Activated CD4-positive, alpha-beta T cell treated with anti-CD3 and anti-CD28 coated beads for 36 hours (primary cell): Measurements from ENCODE around the gene SOCS2. TPM values are rescaled to one million over a fixed set of nuclear protein-coding genes. Genes with fewer than 3 reads are reported as not detected.

Source experiments
- ATAC-seq: fragments of 200-7000 bp; cut with Tn5 transposase; one replicate; pipeline ENCODE4 v1.10.0; 2021; ENCODE audit warnings: mild to moderate bottlenecking, moderate library complexity
- CTCF ChIA-PET: fragments of 350-600 bp; sonication (Branson Sonifier 250); formaldehyde crosslinking; loops from one replicate; lab custom pipeline; 2021; ENCODE audit warnings: antibody characterized with exemption; lab: Charles Lee
- POLR2A ChIA-PET: fragments of 350-600 bp; sonication (Branson Sonifier 250); formaldehyde crosslinking; loops from one replicate; lab custom pipeline; 2021; ENCODE audit warnings: antibody characterized with exemption, inconsistent platforms; lab: Charles Lee
- DNase-seq: peaks from one replicate; pipeline ENCODE4 v3.0.0-alpha.2; 2020
- H3K27ac Mint-ChIP-seq: one replicate; pipeline ENCODE4 v1.8.0; 2021; ENCODE audit warnings: mixed read lengths
- H3K27me3 Mint-ChIP-seq: one replicate; pipeline ENCODE4 v1.8.0; 2021; ENCODE audit warnings: mixed read lengths
- H3K36me3 Mint-ChIP-seq: one replicate; pipeline ENCODE4 v1.8.0; 2021; ENCODE audit warnings: low read depth, mixed read lengths
- H3K4me1 Mint-ChIP-seq: one replicate; pipeline ENCODE4 v1.8.0; 2021; ENCODE audit warnings: mixed read lengths
- H3K4me3 Mint-ChIP-seq: one replicate; pipeline ENCODE4 v1.8.0; 2021; ENCODE audit warnings: mild to moderate bottlenecking, moderate library complexity, mixed read lengths
- H3K9me3 Mint-ChIP-seq: one replicate; pipeline ENCODE4 v1.8.0; 2021; ENCODE audit warnings: low read depth, mixed read lengths
- intact Hi-C, 2 experiments: fragments of 100-400 bp; cut with DNase I in 1 of 2; cut with micrococcal nuclease in 1 of 2; formaldehyde crosslinking; loops; one replicate each; pipeline versions ENCODE4 v1.14.2 to v1.15.1; 2022 to 2024; cut with DNase I, micrococcal nuclease
- total RNA-seq, 2 experiments: library from RNA; stranded (reverse); gene quantifications; one replicate each; pipeline ENCODE4 v1.2.3, GENCODE V29; 2021

The SOCS2 gene, protein sequence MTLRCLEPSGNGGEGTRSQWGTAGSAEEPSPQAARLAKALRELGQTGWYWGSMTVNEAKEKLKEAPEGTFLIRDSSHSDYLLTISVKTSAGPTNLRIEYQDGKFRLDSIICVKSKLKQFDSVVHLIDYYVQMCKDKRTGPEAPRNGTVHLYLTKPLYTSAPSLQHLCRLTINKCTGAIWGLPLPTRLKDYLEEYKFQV
- 10 to 100 TPM in 1 of 2 experiments, 1 to 10 TPM in 1; 8.9 to 11.5 TPM for total RNA-seq

DNA sequence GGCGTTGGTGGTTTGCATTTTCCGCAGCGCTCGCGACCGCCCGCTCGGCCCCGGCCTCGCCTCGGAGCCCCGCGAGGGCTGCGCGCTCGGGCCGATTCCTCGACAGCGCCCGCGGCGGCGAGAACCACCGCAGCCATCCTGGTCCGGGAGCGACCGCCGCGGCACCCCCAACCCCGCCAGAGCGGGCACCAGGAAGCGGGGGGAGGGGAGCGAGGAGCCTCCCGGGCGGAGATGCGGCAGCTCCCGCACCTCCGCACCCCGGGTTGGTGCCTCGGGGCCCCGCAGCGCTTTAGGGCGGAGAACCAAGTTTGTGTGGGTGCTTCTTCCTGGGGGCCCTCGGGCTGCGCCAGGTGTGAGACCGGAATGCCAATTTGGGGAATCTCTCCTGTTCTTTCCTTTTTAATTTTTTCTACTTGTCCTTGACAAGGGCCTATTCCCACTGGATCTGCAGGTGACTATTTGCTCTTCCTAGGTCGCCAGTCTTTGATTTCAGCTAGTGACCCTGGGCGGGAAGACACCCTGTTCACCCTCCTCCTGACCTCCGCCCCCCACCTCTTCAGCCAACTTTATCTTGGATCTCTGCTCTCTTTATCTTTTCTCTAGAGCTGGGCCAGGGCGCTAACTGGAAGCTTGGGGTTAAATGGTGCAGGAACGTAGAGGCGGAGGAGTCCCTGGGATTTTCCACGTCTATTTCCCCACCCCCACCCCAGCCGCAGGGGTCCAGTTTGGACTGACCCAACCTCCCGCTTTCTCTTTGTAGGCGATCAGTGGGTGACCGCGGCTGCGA lies at the start of gene SOCS2:
Gene SOCS2 (plus strand): TSS at position 751 of the 787 bp plus-strand sequence. CDS start 223 bp downstream, outside the sequence.
- peaks cover 23% of the 10 kb centered on the region for H3K4me1 Mint-ChIP-seq
- peaks cover 4% of the 10 kb centered on the region for H3K36me3 Mint-ChIP-seq
- peak within 1 kb of the TSS; percentile 82 for H3K4me3 Mint-ChIP-seq
- ChIA-PET POLR2A (no interaction called here), CTCF (interaction anchor here (0.6 to 1.9 kb wide), 7 partner anchors 18 to 533 kb away, joined by 3 to 10 read pairs (median 4); no protein-coding TSS in a partner anchor)
- H3K9me3 Mint-ChIP-seq, result no peaks in the 10 kb centered on the region
- peak; percentile 53 for DNase-seq
- ATAC-seq, result no peak
- H3K27ac Mint-ChIP-seq, result peak within 1 kb of the TSS; percentile 88
- H3K27me3 Mint-ChIP-seq, result peaks cover 24% of the 10 kb centered on the region
- intact Hi-C loops, result loop anchor here (1.0 to 5.0 kb wide), 10 partner anchors 19 to 1370 kb away; partner anchors contain the start of genes CEP83 (in 1 of the 2) and CRADD (in 1 of the 2)

DNA sequence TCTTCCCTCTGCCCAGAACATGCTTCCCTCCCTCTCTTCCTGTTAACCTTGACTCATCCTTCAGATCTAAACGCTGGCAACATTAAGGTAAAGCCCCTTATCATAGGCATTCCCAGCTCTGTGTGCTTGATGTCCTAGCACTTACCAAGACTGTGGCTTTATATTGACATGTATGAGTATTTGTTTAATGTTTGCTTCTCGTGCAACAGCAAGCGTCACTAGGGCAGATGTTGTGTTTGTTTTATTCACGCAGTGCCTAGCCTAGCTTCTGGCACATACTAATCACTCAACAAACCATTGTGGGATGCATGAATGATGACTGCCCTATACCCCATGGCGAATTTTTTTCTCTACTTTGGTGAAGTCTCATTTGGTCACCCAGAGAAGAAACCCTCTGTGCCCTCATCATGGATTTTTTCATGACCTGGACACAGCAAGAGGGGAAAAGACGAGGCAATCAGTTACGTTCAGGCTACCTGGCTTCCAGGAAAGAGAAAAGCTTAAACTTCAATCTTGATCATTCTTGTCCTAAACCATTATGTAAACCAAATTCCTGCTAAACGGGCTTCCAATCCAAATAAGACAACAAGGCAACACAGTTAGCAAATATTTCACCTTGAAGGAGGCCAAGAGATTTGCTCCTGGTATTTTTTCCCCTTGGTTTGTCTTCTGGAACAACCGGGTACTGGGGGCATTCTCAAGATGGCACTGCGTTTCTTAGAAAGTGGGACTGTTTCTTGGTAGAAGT lies 47.9 kb upstream of the SOCS2 start:
- no peak for ATAC-seq
- ChIA-PET CTCF (interaction anchor here (0.6 to 4.1 kb wide), 3 partner anchors 82 to 577 kb away, joined by 3 to 17 read pairs (median 3); no protein-coding TSS in a partner anchor), POLR2A (no interaction called here)
- no peaks in the 10 kb centered on the region for H3K4me1 Mint-ChIP-seq
- no peaks in the 10 kb centered on the region for H3K9me3 Mint-ChIP-seq
- H3K36me3 Mint-ChIP-seq, result no peaks in the 10 kb centered on the region
- H3K27ac Mint-ChIP-seq, result no peak overlapping the region
- H3K27me3 Mint-ChIP-seq, result peaks cover 8% of the 10 kb centered on the region
- intact Hi-C loops, result loop anchor here in 1 of 2 experiments (1.0 kb wide), 1 partner anchor 578 kb away; no protein-coding TSS in a partner anchor
- no peak for DNase-seq
- H3K4me3 Mint-ChIP-seq, result no peak overlapping the region

DNA sequence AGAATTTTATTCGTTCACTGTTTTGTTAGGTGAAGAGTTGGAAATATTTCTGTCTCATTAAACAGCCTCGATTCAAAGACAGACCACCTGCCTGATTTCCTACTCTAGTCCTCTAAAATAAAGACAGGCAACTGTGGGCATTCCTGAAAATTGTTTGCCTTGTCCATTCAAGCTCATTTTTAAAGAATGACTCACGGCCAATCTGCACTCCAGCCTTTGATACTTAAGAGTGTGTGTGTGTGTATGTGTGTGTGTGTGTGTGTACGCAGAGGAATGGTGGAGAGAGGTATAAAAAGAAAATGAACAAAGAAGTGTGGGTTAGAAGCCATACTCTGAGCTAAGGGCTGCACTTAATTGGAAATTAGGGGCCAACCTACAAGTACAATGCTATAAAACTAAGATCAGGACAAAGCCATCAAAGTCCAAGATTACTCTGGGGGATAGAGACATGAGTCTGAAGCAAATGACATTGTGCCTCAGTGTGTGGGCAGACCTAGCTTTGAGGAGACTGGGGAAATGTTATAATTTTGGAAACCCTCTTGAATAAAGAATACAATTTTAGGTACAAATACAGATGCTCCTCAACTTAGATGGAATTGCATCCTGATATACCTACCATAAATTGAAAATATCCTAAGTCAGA lies 45.6 kb upstream of the SOCS2 start:
- ChIA-PET POLR2A (interaction anchor here (0.6 kb wide), 2 partner anchors 40 to 1703 kb away, joined by 5 to 6 read pairs; no protein-coding TSS in a partner anchor), CTCF (interaction anchor here (0.6 to 1.8 kb wide), 3 partner anchors 10 to 575 kb away, joined by 3 to 9 read pairs (median 3); no protein-coding TSS in a partner anchor)
- no peaks in the 10 kb centered on the region for H3K4me1 Mint-ChIP-seq
- no peaks in the 10 kb centered on the region for H3K36me3 Mint-ChIP-seq
- intact Hi-C loops, result no loop called here
- H3K27ac Mint-ChIP-seq, result no peak overlapping the region
- DNase-seq (no peak), ATAC-seq (no peak)
- no peak overlapping the region for H3K4me3 Mint-ChIP-seq
- no peaks in the 10 kb centered on the region for H3K9me3 Mint-ChIP-seq
- H3K27me3 Mint-ChIP-seq, result peaks cover 8% of the 10 kb centered on the region

DNA sequence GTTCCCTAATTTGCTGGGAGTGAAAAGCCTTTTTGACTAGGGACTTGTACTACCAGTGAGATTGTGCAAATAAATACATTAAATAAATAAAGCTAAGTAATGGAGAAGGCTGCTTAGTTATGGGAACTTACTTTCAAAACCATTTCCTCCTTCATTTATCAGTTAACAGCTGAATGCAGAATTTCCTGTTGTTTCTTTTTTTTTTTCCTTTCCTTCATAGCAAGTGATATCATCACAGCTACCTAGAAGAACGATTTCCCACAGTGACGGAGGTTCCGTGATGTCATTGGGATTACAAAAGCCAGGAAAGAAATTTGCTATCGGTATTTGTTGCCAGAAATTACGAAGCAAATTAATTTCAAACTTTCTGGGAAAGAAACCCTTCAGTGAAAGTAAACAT lies 42.1 kb upstream of the SOCS2 start:
- intact Hi-C loops, result no loop called here
- no peaks in the 10 kb centered on the region for H3K9me3 Mint-ChIP-seq
- ChIA-PET POLR2A (no interaction called here), CTCF (interaction anchor here (0.6 kb wide), 1 partner anchor 543 kb away, joined by 3 read pairs; no protein-coding TSS in a partner anchor)
- H3K27ac Mint-ChIP-seq, result no peak overlapping the region
- peaks cover 5% of the 10 kb centered on the region for H3K27me3 Mint-ChIP-seq
- H3K36me3 Mint-ChIP-seq, result no peaks in the 10 kb centered on the region
- ATAC-seq (no peak), DNase-seq (no peak)
- H3K4me3 Mint-ChIP-seq, result no peak overlapping the region
- no peaks in the 10 kb centered on the region for H3K4me1 Mint-ChIP-seq

DNA sequence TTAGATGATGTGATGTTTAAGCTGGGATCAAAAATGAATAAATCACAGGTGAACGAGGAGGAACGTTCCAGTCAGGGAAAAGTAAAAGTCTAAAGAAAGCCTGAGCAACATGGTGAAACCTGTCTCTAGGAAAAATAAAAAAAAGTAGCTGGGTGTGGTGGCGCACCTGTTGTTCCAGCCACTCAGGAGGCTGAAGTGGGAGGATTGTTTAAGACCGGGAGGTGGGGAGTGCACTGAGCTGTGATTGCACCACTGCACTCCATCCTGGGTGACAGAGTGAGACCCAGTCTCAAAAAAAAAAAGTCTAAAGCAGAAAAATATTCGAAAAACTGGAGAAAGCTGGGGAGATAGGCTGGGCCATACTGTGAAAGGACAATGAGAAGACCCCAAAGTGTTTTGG lies 39.2 kb upstream of the SOCS2 start:
- Mint-ChIP-seq H3K4me3 (no peak overlapping the region), H3K36me3 (no peaks in the 10 kb centered on the region), H3K27me3 (no peaks in the 10 kb centered on the region), H3K4me1 (peaks cover 4% of the 10 kb centered on the region), H3K9me3 (no peaks in the 10 kb centered on the region), H3K27ac (no peak overlapping the region)
- intact Hi-C loops, result no loop called here
- POLR2A ChIA-PET, result no interaction called here
- no peak for ATAC-seq
- CTCF ChIA-PET, result interaction anchor here (0.5 kb wide), 1 partner anchor 540 kb away, joined by 4 read pairs; no protein-coding TSS in a partner anchor
- no peak for DNase-seq

DNA sequence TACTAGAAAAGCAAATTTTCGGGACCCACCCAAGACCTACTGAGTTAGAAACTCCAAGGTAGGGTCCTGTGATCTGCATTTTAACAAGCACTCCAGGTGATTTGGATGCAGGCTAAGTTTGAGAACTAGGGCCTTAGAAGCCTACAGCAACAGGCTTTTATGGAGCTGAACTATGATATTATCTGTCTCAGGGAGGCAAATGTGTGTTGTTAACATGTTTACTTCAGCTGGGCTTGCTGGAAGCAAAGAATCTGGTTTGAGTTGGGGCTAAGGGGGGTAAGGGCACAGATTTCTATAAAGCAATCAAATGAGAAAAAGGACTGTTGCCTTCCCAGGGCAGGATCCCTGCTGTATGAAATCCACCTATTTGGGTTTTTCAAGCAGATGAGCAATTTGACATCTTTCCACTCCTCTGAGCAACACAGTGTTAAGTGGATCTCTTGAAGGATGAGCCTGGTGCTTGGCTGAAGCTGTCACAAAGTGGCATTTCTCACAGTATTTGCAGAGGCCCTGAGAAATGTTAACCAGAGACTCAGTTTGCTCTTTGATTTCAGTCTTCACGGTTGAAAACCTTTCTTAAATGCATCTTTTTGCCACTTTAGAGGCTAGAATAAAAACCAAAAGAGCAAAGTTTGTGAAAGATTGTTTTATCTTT lies 36.2 kb upstream of the SOCS2 start:
- H3K27me3 Mint-ChIP-seq, result no peaks in the 10 kb centered on the region
- no peak for DNase-seq

DNA sequence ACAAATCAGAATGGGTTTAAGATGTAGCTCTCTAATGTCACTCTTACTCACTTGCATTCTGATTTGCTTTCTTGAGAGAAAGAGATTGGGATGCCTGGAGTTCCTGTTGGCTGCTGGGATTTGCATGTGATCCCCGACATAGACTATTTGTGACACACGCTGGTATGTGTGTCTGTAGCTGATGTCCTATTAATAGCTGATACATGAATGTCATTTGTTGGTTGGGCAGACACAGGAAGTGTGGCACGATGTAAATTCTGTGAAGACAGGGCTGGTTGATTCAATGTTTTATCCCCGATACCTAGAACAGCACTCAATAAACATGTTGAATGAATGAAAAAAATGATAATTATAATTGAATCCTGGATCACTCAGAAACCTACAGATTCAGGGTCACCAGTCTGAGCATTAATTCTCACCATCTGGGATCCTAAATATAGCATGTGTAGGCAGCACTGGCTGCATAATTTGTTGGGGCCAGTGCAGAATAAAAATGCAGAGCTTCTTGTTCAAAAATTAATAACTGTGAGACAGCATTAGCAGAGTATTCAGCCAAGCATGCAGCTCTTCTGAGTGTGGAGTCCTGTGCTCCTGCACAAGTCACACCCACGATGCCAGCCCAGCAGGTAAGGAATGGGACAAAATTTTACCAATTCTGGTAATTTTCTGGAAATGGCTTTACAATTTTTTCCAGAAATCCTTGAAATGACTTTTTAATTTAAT lies 35.5 kb upstream of the SOCS2 start:
- ChIA-PET CTCF (interaction anchor here (0.6 to 2.2 kb wide), 5 partner anchors 10 to 565 kb away, joined by 3 to 5 read pairs (median 4); no protein-coding TSS in a partner anchor), POLR2A (no interaction called here)
- no peak for DNase-seq
- Mint-ChIP-seq H3K4me3 (no peak overlapping the region), H3K27me3 (no peaks in the 10 kb centered on the region), H3K27ac (no peak overlapping the region), H3K4me1 (peaks cover 8% of the 10 kb centered on the region), H3K9me3 (no peaks in the 10 kb centered on the region), H3K36me3 (no peaks in the 10 kb centered on the region)
- no peak for ATAC-seq
- intact Hi-C loops, result no loop called here

More for the DNA sequence above, 36.2 kb upstream of the SOCS2 start:
- no peak for ATAC-seq
- POLR2A ChIA-PET, result no interaction called here
- Mint-ChIP-seq H3K4me1 (peaks cover 4% of the 10 kb centered on the region), H3K9me3 (no peaks in the 10 kb centered on the region), H3K36me3 (no peaks in the 10 kb centered on the region), H3K4me3 (no peak overlapping the region), H3K27ac (no peak overlapping the region)
- intact Hi-C loops, result no loop called here
- CTCF ChIA-PET, result interaction anchor here (0.8 to 1.2 kb wide), 3 partner anchors 10 to 565 kb away, joined by 3 to 5 read pairs (median 3); no protein-coding TSS in a partner anchor

DNA sequence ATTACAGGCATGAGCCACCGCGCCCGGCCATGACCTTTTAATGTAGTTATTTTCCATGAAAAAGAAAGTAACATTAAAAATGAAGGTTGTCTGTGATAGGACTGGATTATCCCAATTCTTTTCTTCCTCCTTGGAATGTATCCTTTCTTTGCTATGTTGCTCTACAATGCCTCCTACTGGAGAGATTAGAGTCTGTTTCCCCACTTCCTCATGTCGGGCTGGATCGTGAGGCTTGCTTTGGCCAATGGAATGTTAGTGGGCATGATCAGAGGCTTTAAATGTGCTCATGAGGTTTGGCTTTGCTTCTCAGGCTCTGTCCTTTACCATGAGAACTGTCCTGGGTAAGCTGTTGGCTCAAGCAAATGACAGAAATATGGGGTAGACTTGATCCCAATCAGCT lies 34.7 kb upstream of the SOCS2 start:
- peaks cover 9% of the 10 kb centered on the region for H3K4me1 Mint-ChIP-seq
- no peak for ATAC-seq
- no peak overlapping the region for H3K27ac Mint-ChIP-seq
- no peaks in the 10 kb centered on the region for H3K9me3 Mint-ChIP-seq
- ChIA-PET POLR2A (no interaction called here), CTCF (interaction anchor here (0.6 to 2.2 kb wide), 2 partner anchors 16 to 563 kb away, joined by 3 to 5 read pairs; no protein-coding TSS in a partner anchor)
- no peak for DNase-seq
- H3K36me3 Mint-ChIP-seq, result no peaks in the 10 kb centered on the region
- H3K27me3 Mint-ChIP-seq, result no peaks in the 10 kb centered on the region
- intact Hi-C loops, result no loop called here
- H3K4me3 Mint-ChIP-seq, result no peak overlapping the region

DNA sequence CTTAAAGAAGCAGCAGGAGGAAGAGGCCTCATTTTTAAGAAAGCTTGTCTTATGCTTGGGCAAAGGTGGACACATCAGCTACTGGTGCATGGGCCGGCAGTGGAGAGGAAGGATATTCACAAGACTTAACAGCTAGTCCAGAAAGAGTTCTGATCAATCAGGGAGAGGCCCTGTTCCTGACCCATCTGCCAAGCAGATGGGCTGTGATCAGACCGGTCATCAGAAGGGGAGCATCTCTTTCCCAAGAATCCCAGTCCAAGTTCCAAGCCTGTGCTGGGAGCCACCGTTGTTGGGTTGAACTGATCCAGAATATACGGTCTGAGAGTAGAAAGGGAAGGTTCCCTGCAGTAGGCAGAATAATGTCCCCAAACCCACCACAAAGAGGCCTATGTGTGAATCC lies 32.7 kb upstream of the SOCS2 start:
- no peak overlapping the region for H3K4me3 Mint-ChIP-seq

DNA sequence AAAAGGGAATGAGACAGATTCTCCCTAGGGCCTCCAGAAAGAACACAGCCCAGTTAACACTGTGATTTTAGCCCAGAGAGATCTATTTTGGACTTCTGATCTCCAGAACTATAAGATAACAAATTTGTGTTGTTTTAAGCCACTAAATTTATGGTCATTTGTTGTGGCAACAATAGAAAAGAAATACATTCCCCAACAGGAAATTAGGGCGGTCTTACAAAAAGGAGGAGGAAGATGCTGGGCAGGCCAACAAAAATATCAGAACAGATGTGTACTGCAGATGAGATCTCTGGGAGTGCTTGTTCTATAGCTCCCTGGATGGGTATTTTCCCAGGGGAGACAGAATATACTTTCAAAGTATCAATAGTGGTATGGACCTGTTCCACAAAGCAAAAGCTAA lies 32.0 kb upstream of the SOCS2 start:
- Mint-ChIP-seq H3K9me3 (no peaks in the 10 kb centered on the region), H3K36me3 (peaks cover 4% of the 10 kb centered on the region), H3K27ac (no peak overlapping the region), H3K27me3 (no peaks in the 10 kb centered on the region), H3K4me3 (no peak overlapping the region), H3K4me1 (peaks cover 9% of the 10 kb centered on the region)
- ChIA-PET CTCF (no interaction called here), POLR2A (no interaction called here)
- ATAC-seq, result no peak
- intact Hi-C loops, result no loop called here
- no peak for DNase-seq

More for the DNA sequence above, 32.7 kb upstream of the SOCS2 start:
- Mint-ChIP-seq H3K27ac (no peak overlapping the region), H3K36me3 (peaks cover 4% of the 10 kb centered on the region), H3K9me3 (no peaks in the 10 kb centered on the region), H3K4me1 (peaks cover 9% of the 10 kb centered on the region), H3K27me3 (no peaks in the 10 kb centered on the region)
- no peak for ATAC-seq
- ChIA-PET POLR2A (interaction anchor here (0.6 kb wide), 1 partner anchor 290 kb away, joined by 3 read pairs; no protein-coding TSS in a partner anchor), CTCF (interaction anchor here (1.9 kb wide), 1 partner anchor 37 kb away, joined by 7 read pairs; no protein-coding TSS in a partner anchor)
- intact Hi-C loops, result no loop called here
- DNase-seq, result no peak
